ENCODE measurements around the gene TRIM62.

Gene TRIM62

DNA sequence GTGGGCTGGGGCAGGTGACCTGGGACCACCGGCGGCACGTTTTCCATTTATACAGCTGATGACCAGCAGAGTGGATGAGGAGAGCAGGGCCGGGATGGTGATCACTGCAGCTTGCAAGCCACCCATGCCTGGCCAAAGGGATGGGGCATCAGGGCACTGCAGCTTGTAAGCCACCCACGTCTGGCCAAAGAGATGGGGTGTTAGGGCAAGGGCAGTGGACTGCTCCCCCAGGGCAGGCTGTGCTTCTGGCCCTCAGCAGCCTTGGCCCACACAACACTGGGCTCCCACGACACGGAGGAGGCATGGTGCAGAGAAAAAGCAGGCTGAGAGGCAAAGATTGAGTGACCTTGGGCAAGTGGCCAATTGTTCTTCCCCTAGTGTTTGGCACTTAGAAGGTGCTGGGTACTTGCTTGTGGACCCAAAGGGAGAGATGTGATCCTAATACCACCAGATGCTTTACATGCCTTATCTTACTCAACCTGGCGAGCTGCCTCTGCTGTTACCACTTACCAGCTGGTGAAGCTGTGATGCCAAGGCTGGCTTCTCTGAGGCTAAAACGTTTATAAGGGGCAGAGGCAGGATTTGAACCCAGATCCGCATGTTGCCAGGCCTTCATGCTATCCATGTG, 48.3 kb downstream of the TRIM62 start:
- in situ Hi-C loops (cut with HindIII; ENCODE audit: low pct_ligation_motif_present, low sequenced_read_pairs): no loop called here
- DNase-seq: no peak
- Histone ChIP-seq H3K27ac (no peak overlapping the region), H3K4me3 (ENCODE audit: low read depth, low read length) (no peak overlapping the region), H3K36me3 (replicated peaks) (no peaks in the 10 kb centered on the region), H3K27me3 (replicated peaks) (no peaks in the 10 kb centered on the region)
- TF ChIP-seq, protein P1, sequence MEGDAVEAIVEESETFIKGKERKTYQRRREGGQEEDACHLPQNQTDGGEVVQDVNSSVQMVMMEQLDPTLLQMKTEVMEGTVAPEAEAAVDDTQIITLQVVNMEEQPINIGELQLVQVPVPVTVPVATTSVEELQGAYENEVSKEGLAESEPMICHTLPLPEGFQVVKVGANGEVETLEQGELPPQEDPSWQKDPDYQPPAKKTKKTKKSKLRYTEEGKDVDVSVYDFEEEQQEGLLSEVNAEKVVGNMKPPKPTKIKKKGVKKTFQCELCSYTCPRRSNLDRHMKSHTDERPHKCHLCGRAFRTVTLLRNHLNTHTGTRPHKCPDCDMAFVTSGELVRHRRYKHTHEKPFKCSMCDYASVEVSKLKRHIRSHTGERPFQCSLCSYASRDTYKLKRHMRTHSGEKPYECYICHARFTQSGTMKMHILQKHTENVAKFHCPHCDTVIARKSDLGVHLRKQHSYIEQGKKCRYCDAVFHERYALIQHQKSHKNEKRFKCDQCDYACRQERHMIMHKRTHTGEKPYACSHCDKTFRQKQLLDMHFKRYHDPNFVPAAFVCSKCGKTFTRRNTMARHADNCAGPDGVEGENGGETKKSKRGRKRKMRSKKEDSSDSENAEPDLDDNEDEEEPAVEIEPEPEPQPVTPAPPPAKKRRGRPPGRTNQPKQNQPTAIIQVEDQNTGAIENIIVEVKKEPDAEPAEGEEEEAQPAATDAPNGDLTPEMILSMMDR (IDR thresholded peaks at IDR 0.05; ENCODE audit: low read depth, low read length, missing control alignments): no peak

DNA sequence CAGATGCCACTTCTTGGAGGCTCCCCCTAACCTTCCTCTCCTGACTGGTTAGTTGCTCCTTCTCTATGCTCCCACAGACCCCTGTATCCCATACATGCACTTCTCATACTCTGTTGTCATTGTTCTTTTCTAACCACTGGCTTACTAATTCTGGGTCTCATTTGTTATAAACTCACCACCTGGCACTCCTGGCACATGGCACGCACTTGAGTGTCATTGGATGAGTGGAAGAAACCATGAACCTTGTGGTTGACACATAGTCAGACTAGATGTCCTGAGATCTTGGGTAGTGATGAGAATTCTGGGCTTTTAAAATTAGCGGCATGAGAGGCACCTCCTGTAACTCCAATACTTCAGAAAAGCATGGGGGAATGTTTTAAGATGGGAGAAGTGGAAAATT, 49.3 kb downstream of the TRIM62 start:
- H3K4me3 ChIP-seq (ENCODE audit: low read depth, low read length): no peak overlapping the region
- H3K36me3 ChIP-seq (replicated peaks): no peaks in the 10 kb centered on the region
- TF ChIP-seq, protein P1 (IDR thresholded peaks at IDR 0.05; ENCODE audit: low read depth, low read length, missing control alignments): no peak
- no peaks in the 10 kb centered on the region for H3K27me3 ChIP-seq (replicated peaks)
- DNase-seq: no peak
- no peak overlapping the region for H3K27ac ChIP-seq
- in situ Hi-C loops (cut with HindIII; ENCODE audit: low pct_ligation_motif_present, low sequenced_read_pairs): no loop called here

DNA sequence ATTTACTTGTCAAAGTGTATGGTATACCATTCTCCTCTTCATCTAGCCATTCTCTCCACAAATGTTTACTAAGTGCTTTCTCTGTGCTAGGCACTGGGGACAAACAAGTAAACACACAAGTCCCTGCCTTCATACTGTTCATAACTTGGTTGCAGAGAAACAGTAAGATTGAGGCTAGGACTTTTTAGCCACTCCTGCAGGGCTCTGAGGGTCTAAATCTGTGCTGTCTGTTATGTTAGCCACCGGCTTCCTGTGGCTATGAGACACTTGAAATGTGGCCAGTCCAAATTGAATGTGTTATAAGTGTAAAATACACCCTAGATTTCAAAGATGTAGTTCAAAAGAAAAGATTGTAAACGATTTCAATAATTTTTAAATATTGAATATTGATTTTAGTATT, 50.7 kb downstream of the TRIM62 start:
- Histone ChIP-seq H3K27ac (no peak overlapping the region), H3K4me3 (ENCODE audit: low read depth, low read length) (no peak overlapping the region), H3K36me3 (replicated peaks) (no peaks in the 10 kb centered on the region), H3K27me3 (replicated peaks) (no peaks in the 10 kb centered on the region)
- TF ChIP-seq, protein P1 (IDR thresholded peaks at IDR 0.05; ENCODE audit: low read depth, low read length, missing control alignments): no peak
- no peak for DNase-seq
- in situ Hi-C loops (cut with HindIII; ENCODE audit: low pct_ligation_motif_present, low sequenced_read_pairs): no loop called here

DNA sequence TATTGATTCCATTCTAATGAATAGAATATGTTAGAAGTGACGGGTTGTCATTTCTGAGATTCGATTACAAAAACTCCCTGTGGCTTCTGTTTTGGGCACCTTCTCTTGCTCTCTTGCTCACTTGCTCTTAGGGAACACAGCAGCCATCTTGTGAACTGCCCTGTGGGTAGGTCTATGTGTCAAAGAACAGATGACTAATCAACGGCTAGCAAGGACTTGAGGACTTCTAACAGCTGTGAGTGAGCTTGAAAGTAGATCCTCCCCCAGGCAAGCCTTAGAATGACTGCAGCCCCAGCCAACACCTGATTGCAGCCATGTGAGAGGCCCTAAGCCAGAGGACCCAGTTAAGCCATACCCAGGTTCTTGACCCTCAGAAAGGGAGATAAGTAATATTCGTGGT, 51.5 kb downstream of the TRIM62 start:
- Histone ChIP-seq H3K36me3 (replicated peaks) (no peaks in the 10 kb centered on the region), H3K27ac (no peak overlapping the region), H3K4me3 (ENCODE audit: low read depth, low read length) (no peak overlapping the region), H3K27me3 (replicated peaks) (no peaks in the 10 kb centered on the region)
- TF ChIP-seq, protein P1 (IDR thresholded peaks at IDR 0.05; ENCODE audit: low read depth, low read length, missing control alignments): no peak
- DNase-seq: peak; percentile 27
- in situ Hi-C loops (cut with HindIII; ENCODE audit: low pct_ligation_motif_present, low sequenced_read_pairs): no loop called here

DNA sequence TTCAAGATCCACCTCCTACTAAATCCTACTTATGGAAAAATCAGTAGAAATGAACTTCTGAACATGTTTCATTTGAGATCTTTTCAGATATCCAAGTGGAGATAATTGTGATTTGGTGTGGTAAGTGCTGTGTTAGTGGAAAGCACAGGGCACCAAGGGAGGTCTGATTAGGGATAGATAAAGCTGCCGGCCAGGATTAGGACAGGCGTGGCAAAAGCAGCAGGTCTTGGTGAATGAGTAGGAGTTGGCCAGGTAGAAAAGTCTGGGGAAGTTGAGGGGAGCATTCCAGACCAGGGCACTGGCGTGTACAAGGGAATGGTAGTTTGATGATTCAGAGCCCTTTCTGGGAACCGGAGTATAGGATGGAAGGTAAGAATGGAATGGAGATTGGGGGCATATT, 53.1 kb downstream of the TRIM62 start:
- H3K4me3 ChIP-seq (ENCODE audit: low read depth, low read length): no peak overlapping the region
- no peak for DNase-seq
- no peaks in the 10 kb centered on the region for H3K36me3 ChIP-seq (replicated peaks)
- in situ Hi-C loops (cut with HindIII; ENCODE audit: low pct_ligation_motif_present, low sequenced_read_pairs): no loop called here
- TF ChIP-seq, protein P1 (IDR thresholded peaks at IDR 0.05; ENCODE audit: low read depth, low read length, missing control alignments): no peak
- no peak overlapping the region for H3K27ac ChIP-seq
- H3K27me3 ChIP-seq (replicated peaks): no peaks in the 10 kb centered on the region
